Fibroblast of lung (primary cell): Measurements from ENCODE around the gene SLC2A1.

Experiments used
- CTCF ChIP-seq, 2 donors: IDR thresholded peaks in 1 of 2; conservative IDR thresholded peaks in 1 of 2; 1 replicate in 1 of 2; 2 replicates in 1 of 2; pipeline ENCODE4 v1.5.1; 2011 to 2012; ENCODE audit warnings: low read length in 2 of 2, control low read depth in 1 of 2, inconsistent platforms in 1 of 2, low read depth in 1 of 2, mild to moderate bottlenecking in 1 of 2
- EZH2 ChIP-seq: IDR thresholded peaks from 2 replicates; pipeline ENCODE4 v1.5.1; 2012; ENCODE audit warnings: low read length, control low read depth, mild to moderate bottlenecking; ENCODE audit errors: missing control alignments

GRCh38 chr1:42952303-42953001 lies 6.2 kb downstream of the SLC2A1 start:
- no peak for TF ChIP-seq CTCF (conservative IDR thresholded peaks at IDR 0.05 in 1 of 2, IDR thresholded peaks at IDR 0.05 in 1 of 2; ENCODE audit: low read depth in 1 of 2, low read length in 2 of 2)
- no peak for TF ChIP-seq EZH2
